HPDE6-E6E7 (cell line): ENCODE measurements around the gene DLST.

Experiments used
- DNase-seq: peaks from one replicate; pipeline ENCODE4 v3.0.0; 2011; ENCODE audit warnings: missing footprints; ENCODE audit errors: extremely low spot score

DLST gene

GRCh38 chr14:74881431-74882102 is at the start of gene DLST:
DLST (plus strand) TSS chr14:74881916; CDS start chr14:74881954, 38 bp downstream.
- peak; percentile 93 for DNase-seq

- no peak for DNase-seq
These were observed 48.9 kb upstream of the DLST start for GRCh38 chr14:74832849-74833248.

GRCh38 chr14:74834692-74835392 is 46.9 kb upstream of the DLST start:
- no peak for DNase-seq

GRCh38 chr14:74835645-74836250 is 46.0 kb upstream of the DLST start:
- DNase-seq, result no peak

GRCh38 chr14:74836251-74836960 is 45.3 kb upstream of the DLST start:
- no peak for DNase-seq

- DNase-seq, result no peak
These were observed 43.5 kb upstream of the DLST start for GRCh38 chr14:74838166-74838565.

- DNase-seq, result no peak
These were observed 41.1 kb upstream of the DLST start for GRCh38 chr14:74840603-74841030.

GRCh38 chr14:74841230-74842207 is 40.2 kb upstream of the DLST start:
- DNase-seq, result no peak

- DNase-seq, result no peak
These were observed 38.1 kb upstream of the DLST start for GRCh38 chr14:74843653-74844052.

- DNase-seq, result no peak
These were observed 35.5 kb upstream of the DLST start for GRCh38 chr14:74846168-74846567.

- no peak for DNase-seq
These were observed 34.6 kb upstream of the DLST start for GRCh38 chr14:74846968-74847665.

GRCh38 chr14:74848768-74849167 is 32.9 kb upstream of the DLST start:
- no peak for DNase-seq

- DNase-seq, result no peak
These were observed 28.7 kb upstream of the DLST start for GRCh38 chr14:74852922-74853530.

GRCh38 chr14:74853581-74853980 is 28.1 kb upstream of the DLST start:
- no peak for DNase-seq

- DNase-seq, result no peak
These were observed 26.7 kb upstream of the DLST start for GRCh38 chr14:74855021-74855420.

- no peak for DNase-seq
These were observed 25.8 kb upstream of the DLST start for GRCh38 chr14:74855945-74856344.

- DNase-seq, result no peak
These were observed 25.4 kb upstream of the DLST start for GRCh38 chr14:74856366-74856765.

GRCh38 chr14:74858022-74858421 is 23.7 kb upstream of the DLST start:
- DNase-seq, result no peak

- DNase-seq, result no peak
These were observed 21.8 kb upstream of the DLST start for GRCh38 chr14:74859757-74860552.
